Activated B cell treated with CpG ODN at 0.5 μM for 24 hours (primary cell): Measurements from ENCODE around the gene RBM10. TPM values are rescaled to one million over a fixed set of nuclear protein-coding genes. Genes with fewer than 3 reads are reported as not detected.

ENCODE experiments used
- ATAC-seq: fragments of 200-7000 bp; cut with Tn5 transposase; one replicate; pipeline ENCODE4 v1.10.0; 2021; ENCODE audit warnings: low read depth, mild to moderate bottlenecking, moderate library complexity
- CTCF ChIA-PET: fragments of 350-600 bp; sonication (Branson Sonifier 250); formaldehyde crosslinking; loops from one replicate; lab custom pipeline; 2021; ENCODE audit warnings: antibody characterized with exemption; lab: Charles Lee
- POLR2A ChIA-PET: fragments of 350-600 bp; sonication (Branson Sonifier 250); formaldehyde crosslinking; loops from one replicate; lab custom pipeline; 2021; ENCODE audit warnings: antibody characterized with exemption; lab: Charles Lee
- DNase-seq: peaks from one replicate; pipeline ENCODE4 v3.0.0; 2022
- H3K27ac Mint-ChIP-seq: one replicate; pipeline ENCODE4 v1.8.0; 2020; ENCODE audit warnings: mixed read lengths
- H3K27me3 Mint-ChIP-seq: one replicate; pipeline ENCODE4 v1.8.0; 2021; ENCODE audit warnings: mixed read lengths
- H3K36me3 Mint-ChIP-seq: one replicate; pipeline ENCODE4 v1.8.0; 2021; ENCODE audit warnings: low read depth, mixed read lengths
- H3K4me1 Mint-ChIP-seq: one replicate; pipeline ENCODE4 v1.8.0; 2021; ENCODE audit warnings: mixed read lengths
- H3K4me3 Mint-ChIP-seq: one replicate; pipeline ENCODE4 v1.8.0; 2020; ENCODE audit warnings: mild to moderate bottlenecking, mixed read lengths
- H3K9me3 Mint-ChIP-seq: one replicate; pipeline ENCODE4 v1.8.0; 2020; ENCODE audit warnings: mixed read lengths
- intact Hi-C: fragments of 100-400 bp; cut with micrococcal nuclease; formaldehyde crosslinking; loops from one replicate; pipeline ENCODE4 v1.15.1; 2024
- total RNA-seq: library from RNA; stranded (reverse); gene quantifications from 2 replicates; pipeline ENCODE4 v1.2.3, GENCODE V29; 2022
- TF ChIP-seq, protein P1 (sequence below): fragments of 200-600 bp; IDR thresholded peaks from one replicate; pipeline ENCODE4 v1.8.0; 2022; ENCODE audit warnings: antibody characterized with exemption, mild to moderate bottlenecking

The RBM10 gene
- total RNA-seq, 1 donor from 2014 or later: 55.6 TPM

GRCh38 chrX:47217852-47218279 is 72.8 kb downstream of the RBM10 start:
- peak; percentile 80 for ATAC-seq
- peak; percentile 84 for DNase-seq
- POLR2A ChIA-PET: interaction anchor here (0.5 to 3.6 kb wide), 22 partner anchors 11 to 1680 kb away, joined by 3 to 53 read pairs (median 4); partner anchors contain the start of genes ARAF, NDUFB11, PQBP1 and RBM10
- CTCF ChIA-PET: interaction anchor here (1.0 to 1.5 kb wide), 4 partner anchors 22 to 306 kb away, joined by 3 to 4 read pairs (median 4); no protein-coding TSS in a partner anchor
- intact Hi-C loops: loop anchor here (1.0 to 5.0 kb wide), 6 partner anchors 15 to 434 kb away; partner anchors contain the start of genes ELK1, RBM10, UBA1 and USP11
- TF ChIP-seq, protein P1, sequence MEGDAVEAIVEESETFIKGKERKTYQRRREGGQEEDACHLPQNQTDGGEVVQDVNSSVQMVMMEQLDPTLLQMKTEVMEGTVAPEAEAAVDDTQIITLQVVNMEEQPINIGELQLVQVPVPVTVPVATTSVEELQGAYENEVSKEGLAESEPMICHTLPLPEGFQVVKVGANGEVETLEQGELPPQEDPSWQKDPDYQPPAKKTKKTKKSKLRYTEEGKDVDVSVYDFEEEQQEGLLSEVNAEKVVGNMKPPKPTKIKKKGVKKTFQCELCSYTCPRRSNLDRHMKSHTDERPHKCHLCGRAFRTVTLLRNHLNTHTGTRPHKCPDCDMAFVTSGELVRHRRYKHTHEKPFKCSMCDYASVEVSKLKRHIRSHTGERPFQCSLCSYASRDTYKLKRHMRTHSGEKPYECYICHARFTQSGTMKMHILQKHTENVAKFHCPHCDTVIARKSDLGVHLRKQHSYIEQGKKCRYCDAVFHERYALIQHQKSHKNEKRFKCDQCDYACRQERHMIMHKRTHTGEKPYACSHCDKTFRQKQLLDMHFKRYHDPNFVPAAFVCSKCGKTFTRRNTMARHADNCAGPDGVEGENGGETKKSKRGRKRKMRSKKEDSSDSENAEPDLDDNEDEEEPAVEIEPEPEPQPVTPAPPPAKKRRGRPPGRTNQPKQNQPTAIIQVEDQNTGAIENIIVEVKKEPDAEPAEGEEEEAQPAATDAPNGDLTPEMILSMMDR: no peak
- Mint-ChIP-seq H3K4me3 (peak overlapping the region; percentile 92), H3K27me3 (no peaks in the 10 kb centered on the region), H3K27ac (peak overlapping the region; percentile 99), H3K36me3 (peaks cover 51% of the 10 kb centered on the region), H3K9me3 (no peaks in the 10 kb centered on the region), H3K4me1 (peaks cover 40% of the 10 kb centered on the region)

GRCh38 chrX:47218280-47218919 is 73.4 kb downstream of the RBM10 start, which contains the start of gene CDK16:
Gene CDK16, plus strand, starts transcription at chrX:47218681. Its CDS starts 4,877 bp downstream, at chrX:47223558.
- Mint-ChIP-seq H3K36me3 (peaks cover 49% of the 10 kb centered on the region), H3K4me1 (peaks cover 40% of the 10 kb centered on the region), H3K9me3 (no peaks in the 10 kb centered on the region), H3K4me3 (peak within 1 kb of the TSS; percentile 92), H3K27me3 (no peaks in the 10 kb centered on the region), H3K27ac (peak within 1 kb of the TSS; percentile 99)
- ChIA-PET POLR2A (interaction anchor here (0.5 to 3.6 kb wide), 24 partner anchors 11 to 1679 kb away, joined by 3 to 53 read pairs (median 4); partner anchors contain the start of genes ARAF, NDUFB11, PQBP1 and RBM10), CTCF (interaction anchor here (1.0 to 1.5 kb wide), 4 partner anchors 22 to 305 kb away, joined by 3 to 4 read pairs (median 4); no protein-coding TSS in a partner anchor)
- ATAC-seq (peak; percentile 35), DNase-seq (peak; percentile 69)
- TF ChIP-seq, protein P1: no peak
- intact Hi-C loops: loop anchor here (1.0 to 5.0 kb wide), 6 partner anchors 15 to 434 kb away; partner anchors contain the start of genes ELK1, RBM10, UBA1 and USP11

- intact Hi-C loops: loop anchor here (1.0 to 5.0 kb wide), 6 partner anchors 14 to 433 kb away; partner anchors contain the start of genes ELK1, RBM10, UBA1 and USP11
- TF ChIP-seq, protein P1: no peak
Observed at GRCh38 chrX:47218920-47219815, 74.1 kb downstream of the RBM10 start.

GRCh38 chrX:47221756-47222155 is 76.7 kb downstream of the RBM10 start:
- no peaks in the 10 kb centered on the region for H3K27me3 Mint-ChIP-seq
- POLR2A ChIA-PET: interaction anchor here (0.6 kb wide), 1 partner anchor 17 kb away, joined by 6 read pairs; no protein-coding TSS in a partner anchor
- H3K9me3 Mint-ChIP-seq: no peaks in the 10 kb centered on the region
- intact Hi-C loops: no loop called here
- DNase-seq: no peak
- no peak for ATAC-seq
- peaks cover 35% of the 10 kb centered on the region for H3K4me1 Mint-ChIP-seq
- H3K4me3 Mint-ChIP-seq: no peak overlapping the region
- H3K27ac Mint-ChIP-seq: no peak overlapping the region
- TF ChIP-seq, protein P1: no peak
- CTCF ChIA-PET: no interaction called here
- peaks cover 50% of the 10 kb centered on the region for H3K36me3 Mint-ChIP-seq

More at GRCh38 chrX:47218920-47219815, 74.1 kb downstream of the RBM10 start:
- Mint-ChIP-seq H3K27ac (peak overlapping the region; percentile 72), H3K4me1 (peaks cover 40% of the 10 kb centered on the region), H3K9me3 (no peaks in the 10 kb centered on the region), H3K27me3 (no peaks in the 10 kb centered on the region), H3K36me3 (peaks cover 50% of the 10 kb centered on the region), H3K4me3 (peak overlapping the region; percentile 92)
- CTCF ChIA-PET: interaction anchor here (1.5 kb wide), 1 partner anchor 304 kb away, joined by 4 read pairs; no protein-coding TSS in a partner anchor
- peak; percentile 42 for DNase-seq
- no peak for ATAC-seq
- POLR2A ChIA-PET: interaction anchor here (0.6 to 3.6 kb wide), 8 partner anchors 14 to 617 kb away, joined by 3 to 53 read pairs (median 4); partner anchors contain the start of genes NDUFB11, RBM10 and USP11
